MCF 10A (cell line): ENCODE results near the gene CARS2. TPM values are rescaled to one million over a fixed set of nuclear protein-coding genes. Genes with fewer than 3 reads are reported as not detected.

Experiments used
- BruUV-seq: library from RNA; stranded (reverse); fragments of 400-500 nt; replicated peaks from 2 replicates; lab custom pipeline; 2021; lab: Mats Ljungman, UMichigan
- CTCF ChIA-PET: fragments of 300-600 bp; sonication (Branson Sonifier 250); formaldehyde crosslinking; extraction: SDS; loops from one replicate; lab custom pipeline; 2021; ENCODE audit warnings: antibody characterized with exemption, inconsistent platforms; lab: Yijun Ruan, JAX
- POLR2A ChIA-PET: fragments of 300-600, 350-650 bp; sonication (Branson Sonifier 250); formaldehyde crosslinking; extraction: SDS; loops from one replicate; lab custom pipeline; 2020; ENCODE audit warnings: antibody characterized with exemption, inconsistent platforms; lab: Yijun Ruan, JAX
- DNase-seq: peaks from one replicate; pipeline ENCODE4 v3.0.0-alpha.2; 2018; ENCODE audit not compliant: unreplicated experiment
- H3K27ac Mint-ChIP-seq: one replicate; pipeline ENCODE4 v1.8.0; 2022; ENCODE audit warnings: mild to moderate bottlenecking, low read depth, mixed read lengths; ENCODE audit not compliant: unreplicated experiment
- H3K27me3 Mint-ChIP-seq: one replicate; pipeline ENCODE4 v1.8.0; 2022; ENCODE audit warnings: mixed read lengths; ENCODE audit not compliant: insufficient read depth, unreplicated experiment
- H3K36me3 Mint-ChIP-seq: one replicate; pipeline ENCODE4 v1.8.0; 2022; ENCODE audit warnings: mild to moderate bottlenecking, moderate library complexity, mixed read lengths; ENCODE audit not compliant: insufficient read depth, unreplicated experiment
- H3K4me1 Mint-ChIP-seq: one replicate; pipeline ENCODE4 v1.8.0; 2022; ENCODE audit warnings: mixed read lengths; ENCODE audit not compliant: insufficient read depth, unreplicated experiment
- H3K4me3 Mint-ChIP-seq: one replicate; pipeline ENCODE4 v1.8.0; 2022; ENCODE audit warnings: mild to moderate bottlenecking, moderate library complexity, mixed read lengths; ENCODE audit not compliant: unreplicated experiment
- H3K9me3 Mint-ChIP-seq: one replicate; pipeline ENCODE4 v1.8.0; 2022; ENCODE audit warnings: mixed read lengths; ENCODE audit not compliant: unreplicated experiment
- intact Hi-C: fragments of 100-400 bp; cut with micrococcal nuclease; formaldehyde crosslinking; loops from 2 replicates; pipeline ENCODE4 v1.14.1; 2022
- total RNA-seq: library from RNA; stranded (reverse); gene quantifications from 2 replicates; pipeline ENCODE4 v1.2.3, GENCODE V29; 2022
- TF ChIP-seq, protein P1 (sequence below): fragments of 200-600 bp; IDR thresholded peaks from one replicate; pipeline ENCODE4 v1.8.0; 2022; ENCODE audit warnings: antibody characterized with exemption, mild to moderate bottlenecking; ENCODE audit not compliant: unreplicated experiment

Gene CARS2
- total RNA-seq, 1 experiment from 2014 or later = 104 TPM

DNA sequence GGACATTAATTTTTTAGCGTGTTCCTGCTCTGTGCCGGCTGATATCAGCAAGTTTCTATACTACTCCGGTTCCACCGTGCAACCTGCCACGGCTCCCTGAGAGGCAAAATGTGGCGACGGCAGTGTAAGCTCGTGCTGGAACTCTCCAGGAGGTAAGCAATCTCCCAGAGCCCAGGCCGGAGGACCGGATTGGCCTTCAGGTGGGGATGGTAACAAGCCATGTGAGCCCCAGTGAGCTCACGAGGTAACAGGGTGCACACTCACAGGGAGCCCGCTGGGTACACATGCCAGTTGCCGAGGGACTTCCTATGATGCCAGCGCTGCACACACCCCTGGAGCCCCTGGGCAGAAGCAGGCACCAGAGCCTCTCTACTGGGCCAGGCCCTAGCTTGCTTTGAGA, 52.1 kb downstream of the CARS2 start:
- CTCF ChIA-PET = interaction anchor here (0.6 kb wide), 2 partner anchors 51 to 84 kb away, joined by 3 to 4 read pairs; no protein-coding TSS in a partner anchor
- TF ChIP-seq, protein P1, sequence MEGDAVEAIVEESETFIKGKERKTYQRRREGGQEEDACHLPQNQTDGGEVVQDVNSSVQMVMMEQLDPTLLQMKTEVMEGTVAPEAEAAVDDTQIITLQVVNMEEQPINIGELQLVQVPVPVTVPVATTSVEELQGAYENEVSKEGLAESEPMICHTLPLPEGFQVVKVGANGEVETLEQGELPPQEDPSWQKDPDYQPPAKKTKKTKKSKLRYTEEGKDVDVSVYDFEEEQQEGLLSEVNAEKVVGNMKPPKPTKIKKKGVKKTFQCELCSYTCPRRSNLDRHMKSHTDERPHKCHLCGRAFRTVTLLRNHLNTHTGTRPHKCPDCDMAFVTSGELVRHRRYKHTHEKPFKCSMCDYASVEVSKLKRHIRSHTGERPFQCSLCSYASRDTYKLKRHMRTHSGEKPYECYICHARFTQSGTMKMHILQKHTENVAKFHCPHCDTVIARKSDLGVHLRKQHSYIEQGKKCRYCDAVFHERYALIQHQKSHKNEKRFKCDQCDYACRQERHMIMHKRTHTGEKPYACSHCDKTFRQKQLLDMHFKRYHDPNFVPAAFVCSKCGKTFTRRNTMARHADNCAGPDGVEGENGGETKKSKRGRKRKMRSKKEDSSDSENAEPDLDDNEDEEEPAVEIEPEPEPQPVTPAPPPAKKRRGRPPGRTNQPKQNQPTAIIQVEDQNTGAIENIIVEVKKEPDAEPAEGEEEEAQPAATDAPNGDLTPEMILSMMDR = no peak
- no TSS peak for BruUV-seq

DNA sequence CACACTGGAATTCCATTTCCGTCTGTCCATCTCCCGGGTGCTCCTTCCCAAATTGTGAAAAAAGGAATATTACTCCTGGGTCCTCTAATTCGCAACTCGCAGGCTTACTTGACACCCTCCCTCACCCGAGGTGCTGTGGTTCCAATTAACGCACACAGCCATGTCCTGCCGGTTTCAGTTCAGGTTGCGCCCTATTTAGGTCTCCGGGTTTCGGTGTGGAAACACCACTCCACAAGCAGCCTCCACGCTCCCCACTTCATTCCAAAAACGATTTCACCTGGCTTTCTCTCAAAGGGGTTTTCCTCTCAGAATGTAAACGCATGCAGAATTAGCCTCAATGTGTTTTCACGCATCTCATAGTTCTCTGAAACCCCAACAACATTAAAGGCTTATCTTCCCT, 52.6 kb downstream of the CARS2 start:
- H3K36me3 Mint-ChIP-seq = peaks cover 80% of the 10 kb centered on the region
- POLR2A ChIA-PET = no interaction called here
- TF ChIP-seq, protein P1 = no peak
- no peaks in the 10 kb centered on the region for H3K27me3 Mint-ChIP-seq
- H3K27ac Mint-ChIP-seq = no peak overlapping the region
- CTCF ChIA-PET = no interaction called here
- no TSS peak for BruUV-seq
- intact Hi-C loops = no loop called here
- no peak overlapping the region for H3K4me3 Mint-ChIP-seq
- no peaks in the 10 kb centered on the region for H3K4me1 Mint-ChIP-seq
- DNase-seq = no peak
- H3K9me3 Mint-ChIP-seq = no peaks in the 10 kb centered on the region

More for the DNA sequence above, 52.1 kb downstream of the CARS2 start:
- no peak for DNase-seq
- Mint-ChIP-seq H3K4me1 (no peaks in the 10 kb centered on the region), H3K27me3 (no peaks in the 10 kb centered on the region), H3K36me3 (peaks cover 80% of the 10 kb centered on the region), H3K9me3 (no peaks in the 10 kb centered on the region), H3K27ac (no peak overlapping the region), H3K4me3 (no peak overlapping the region)
- POLR2A ChIA-PET = no interaction called here
- intact Hi-C loops = no loop called here

DNA sequence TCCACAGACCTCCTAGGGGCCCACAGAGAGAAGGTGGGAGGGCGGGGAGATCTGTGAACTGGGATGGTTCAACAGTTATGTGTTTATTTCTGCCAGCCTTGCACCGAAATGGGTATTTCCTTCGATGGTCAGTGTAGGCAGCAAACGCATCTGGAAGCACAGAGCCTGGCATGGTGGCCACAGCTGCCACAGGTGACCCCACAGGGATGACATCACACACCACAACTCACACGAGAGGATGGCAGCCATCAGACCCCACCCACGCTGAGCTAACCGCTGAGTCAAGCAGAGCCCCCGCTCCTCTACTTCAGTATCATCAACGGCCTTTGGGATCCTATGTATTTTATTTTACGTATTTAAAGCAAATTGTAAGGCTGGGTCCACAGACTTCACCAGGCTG, 53.2 kb downstream of the CARS2 start:
- DNase-seq = no peak
- no TSS peak for BruUV-seq
- intact Hi-C loops = no loop called here
- Mint-ChIP-seq H3K27ac (no peak overlapping the region), H3K4me3 (no peak overlapping the region), H3K36me3 (peaks cover 80% of the 10 kb centered on the region), H3K4me1 (no peaks in the 10 kb centered on the region), H3K27me3 (no peaks in the 10 kb centered on the region), H3K9me3 (no peaks in the 10 kb centered on the region)
- TF ChIP-seq, protein P1 = no peak
- POLR2A ChIA-PET = interaction anchor here (0.7 to 1.0 kb wide), 2 partner anchors 11 to 14 kb away, joined by 3 read pairs; no protein-coding TSS in a partner anchor
- CTCF ChIA-PET = interaction anchor here (0.6 kb wide), 2 partner anchors 10 to 25 kb away, joined by 3 to 4 read pairs; no protein-coding TSS in a partner anchor

DNA sequence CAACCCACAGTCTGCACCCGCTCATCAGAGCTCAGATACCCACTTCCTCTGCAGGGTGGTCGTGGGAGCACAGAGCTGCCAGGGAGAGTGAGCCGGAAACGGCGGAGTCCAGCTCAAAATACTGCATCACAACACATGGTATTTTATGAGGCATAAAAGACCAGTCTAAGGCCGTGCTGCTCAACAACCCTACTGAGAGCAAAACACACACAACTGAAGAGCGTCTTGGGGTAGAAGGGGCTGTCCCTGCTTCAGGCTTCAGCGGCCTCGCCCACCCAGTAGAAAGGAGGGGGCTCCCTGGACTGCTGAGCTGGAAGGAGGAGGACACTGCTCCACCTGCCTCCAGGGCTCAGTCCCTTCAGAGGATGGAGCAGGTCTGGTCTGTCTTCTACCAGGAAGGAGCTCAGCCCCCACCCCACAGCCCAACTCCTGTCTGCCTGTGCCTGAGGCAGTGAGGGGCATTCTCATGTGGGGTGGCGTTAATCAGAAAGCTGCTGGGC, 53.6 kb downstream of the CARS2 start:
- H3K27me3 Mint-ChIP-seq = no peaks in the 10 kb centered on the region
- CTCF ChIA-PET = interaction anchor here (0.6 kb wide), 2 partner anchors 11 to 25 kb away, joined by 3 to 4 read pairs; no protein-coding TSS in a partner anchor
- TF ChIP-seq, protein P1 = no peak
- H3K4me1 Mint-ChIP-seq = no peaks in the 10 kb centered on the region
- no peak overlapping the region for H3K4me3 Mint-ChIP-seq
- POLR2A ChIA-PET = interaction anchor here (0.7 to 1.3 kb wide), 4 partner anchors 11 to 123 kb away, joined by 3 to 5 read pairs (median 3); no protein-coding TSS in a partner anchor
- no peak overlapping the region for H3K27ac Mint-ChIP-seq
- DNase-seq = no peak
- no peaks in the 10 kb centered on the region for H3K9me3 Mint-ChIP-seq
- H3K36me3 Mint-ChIP-seq = peaks cover 79% of the 10 kb centered on the region
- intact Hi-C loops = no loop called here
- no TSS peak for BruUV-seq
